ENCODE data around the gene TMEM135.

- TF ChIP-seq POLR2AphosphoS5 (IDR thresholded peaks at IDR 0.05; ENCODE audit: low read depth, low read length) (no peak), POLR2A (IDR thresholded peaks at IDR 0.05; ENCODE audit: low read depth, low read length) (no peak), TAF1 (IDR thresholded peaks at IDR 0.05; ENCODE audit: borderline replicate concordance, low read depth, low read length) (no peak)
Observed at GRCh38 chr11:86988351-86988881, 49.3 kb upstream of the TMEM135 start.
